Eye (tissue), 1 donor: ENCODE data around the gene TRPC4AP.
"Not testable (repeated sequence)": the region's sequence is repeated elsewhere in the genome, so short reads cannot be mapped to it uniquely, and the experiment has no call there.

Experiments
- DNase-seq: peaks from one replicate; pipeline ENCODE4 v3.0.0-alpha.2; 2015

TRPC4AP gene, protein sequence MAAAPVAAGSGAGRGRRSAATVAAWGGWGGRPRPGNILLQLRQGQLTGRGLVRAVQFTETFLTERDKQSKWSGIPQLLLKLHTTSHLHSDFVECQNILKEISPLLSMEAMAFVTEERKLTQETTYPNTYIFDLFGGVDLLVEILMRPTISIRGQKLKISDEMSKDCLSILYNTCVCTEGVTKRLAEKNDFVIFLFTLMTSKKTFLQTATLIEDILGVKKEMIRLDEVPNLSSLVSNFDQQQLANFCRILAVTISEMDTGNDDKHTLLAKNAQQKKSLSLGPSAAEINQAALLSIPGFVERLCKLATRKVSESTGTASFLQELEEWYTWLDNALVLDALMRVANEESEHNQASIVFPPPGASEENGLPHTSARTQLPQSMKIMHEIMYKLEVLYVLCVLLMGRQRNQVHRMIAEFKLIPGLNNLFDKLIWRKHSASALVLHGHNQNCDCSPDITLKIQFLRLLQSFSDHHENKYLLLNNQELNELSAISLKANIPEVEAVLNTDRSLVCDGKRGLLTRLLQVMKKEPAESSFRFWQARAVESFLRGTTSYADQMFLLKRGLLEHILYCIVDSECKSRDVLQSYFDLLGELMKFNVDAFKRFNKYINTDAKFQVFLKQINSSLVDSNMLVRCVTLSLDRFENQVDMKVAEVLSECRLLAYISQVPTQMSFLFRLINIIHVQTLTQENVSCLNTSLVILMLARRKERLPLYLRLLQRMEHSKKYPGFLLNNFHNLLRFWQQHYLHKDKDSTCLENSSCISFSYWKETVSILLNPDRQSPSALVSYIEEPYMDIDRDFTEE

DNA sequence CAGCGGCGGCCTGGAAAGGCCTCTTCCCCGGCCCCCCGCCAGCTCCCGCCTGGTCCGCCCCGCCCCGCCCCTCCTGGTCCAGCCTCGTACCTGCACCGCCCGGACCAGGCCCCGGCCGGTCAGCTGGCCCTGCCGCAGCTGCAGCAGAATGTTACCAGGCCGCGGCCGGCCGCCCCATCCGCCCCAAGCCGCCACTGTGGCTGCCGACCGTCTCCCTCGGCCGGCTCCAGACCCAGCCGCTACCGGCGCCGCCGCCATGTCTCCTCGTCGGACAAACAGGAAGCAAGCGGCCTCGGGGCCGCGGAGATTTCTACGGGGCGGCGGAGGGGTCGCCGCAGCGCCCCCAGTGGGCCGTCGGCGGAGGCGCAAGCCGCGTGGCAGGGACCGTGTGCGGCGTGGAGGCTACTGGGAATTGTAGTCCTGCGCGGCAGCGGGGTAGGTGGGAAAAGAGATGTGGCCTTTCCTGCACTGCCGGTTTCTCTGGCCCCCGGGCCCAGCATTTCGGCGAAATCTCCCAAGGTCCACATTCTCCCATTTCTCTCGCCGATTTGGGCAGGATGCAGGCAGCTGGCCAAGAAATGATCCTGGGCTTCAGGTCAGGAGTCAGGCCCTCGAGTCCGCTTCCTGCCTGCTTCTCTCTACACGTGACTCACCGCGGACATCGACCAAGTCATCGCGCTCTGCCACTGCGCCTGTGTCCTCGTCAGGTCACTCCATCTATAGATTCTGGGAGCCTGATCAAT is at the start of gene TRPC4AP:
Gene TRPC4AP, minus strand, starts transcription at position 284 of the 743 bp plus-strand sequence. Its CDS starts 26 bp downstream, at position 258.
- peak; percentile 97 for DNase-seq

DNA sequence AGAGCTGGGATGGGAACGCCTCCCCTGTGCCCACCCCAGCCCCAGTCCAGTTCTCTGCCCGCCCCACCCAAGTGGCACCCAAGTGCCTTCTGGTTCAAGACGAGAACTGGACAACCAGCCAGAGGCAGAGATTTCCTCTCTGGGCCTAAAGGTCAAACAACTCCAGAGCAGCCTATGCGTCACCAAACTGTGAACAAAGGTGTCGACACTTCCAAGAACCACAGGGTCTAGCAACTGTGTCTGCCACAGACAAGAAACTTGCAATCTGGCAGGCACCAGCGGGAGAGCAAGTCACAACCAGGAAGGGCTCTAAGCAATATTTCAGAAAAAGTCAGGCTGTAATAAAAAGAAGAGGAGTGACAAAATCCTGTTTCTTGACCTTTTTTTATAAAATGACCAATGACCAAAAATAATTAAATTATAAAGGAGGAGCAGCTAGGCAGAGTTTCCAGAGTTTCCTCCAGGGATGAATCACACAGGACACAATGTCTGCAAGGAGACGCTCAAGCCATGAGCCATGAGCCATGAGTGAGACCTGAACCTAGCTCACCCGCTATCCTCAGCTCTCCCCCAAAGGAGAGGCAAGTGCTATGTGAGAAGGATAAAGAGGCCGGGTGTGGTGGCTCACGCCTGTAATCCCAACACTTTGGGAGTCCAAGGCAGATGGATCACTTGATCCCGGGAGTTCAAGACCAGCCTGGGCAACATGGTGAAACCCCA is 43.4 kb upstream of the TRPC4AP start:
- no peak for DNase-seq

DNA sequence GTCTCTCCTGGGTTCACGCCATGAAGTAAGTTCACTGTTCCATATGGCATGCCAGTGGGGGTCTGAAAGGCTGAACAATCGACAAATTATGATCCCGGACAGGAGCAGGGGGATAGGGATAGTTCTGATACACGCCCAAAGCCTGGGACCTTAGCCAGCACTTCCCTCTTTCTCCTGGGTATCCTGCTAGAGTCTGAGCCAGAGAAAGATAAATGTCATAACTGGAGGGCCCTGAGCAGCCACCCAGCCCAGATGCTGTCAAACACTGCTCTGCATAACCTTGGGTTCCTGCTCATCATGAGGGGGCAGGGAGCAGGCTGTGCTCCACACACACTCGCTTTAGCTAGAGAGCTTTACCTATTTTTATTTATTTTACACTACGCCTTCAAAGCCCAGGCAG is 42.3 kb upstream of the TRPC4AP start:
- no peak for DNase-seq

DNA sequence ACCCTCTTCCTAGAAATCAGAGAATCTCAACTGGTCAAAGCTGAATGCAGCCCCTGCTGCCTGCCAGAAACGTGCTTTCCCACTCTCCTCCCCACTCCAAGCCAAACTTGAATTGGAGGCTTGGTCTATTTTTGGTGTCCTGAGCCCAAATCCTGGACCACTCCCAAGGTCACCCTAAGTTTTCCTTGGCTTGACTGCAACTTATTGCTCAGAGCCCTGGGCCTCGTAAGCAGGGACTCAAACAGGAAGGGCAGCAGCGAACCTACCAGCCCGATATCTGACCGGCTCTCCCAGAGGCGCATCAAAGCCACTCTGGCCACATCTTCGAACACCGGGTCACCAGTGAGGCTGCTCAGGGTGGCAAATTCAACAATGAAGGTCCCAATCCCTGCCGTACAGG is 41.9 kb upstream of the TRPC4AP start:
- no peak for DNase-seq

DNA sequence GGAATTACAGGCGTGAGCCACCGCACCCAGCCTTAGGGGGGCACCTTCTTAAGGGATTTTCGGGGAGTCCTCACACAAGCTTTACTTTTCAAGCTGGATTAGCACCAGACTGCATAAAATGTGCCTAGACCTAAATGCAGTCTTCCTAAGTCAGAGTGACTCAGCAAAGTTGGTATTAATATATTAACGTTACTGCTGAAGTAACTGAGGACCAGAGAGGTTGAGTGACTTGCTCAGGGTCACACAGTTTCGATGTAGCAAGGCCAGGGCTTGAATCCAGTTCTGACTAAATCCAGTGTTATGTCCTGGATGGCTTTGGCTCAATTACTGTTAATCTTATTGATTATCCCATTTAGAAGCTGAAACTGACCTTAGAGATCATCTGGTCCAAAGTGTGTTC is 41.1 kb upstream of the TRPC4AP start:
- no peak for DNase-seq

DNA sequence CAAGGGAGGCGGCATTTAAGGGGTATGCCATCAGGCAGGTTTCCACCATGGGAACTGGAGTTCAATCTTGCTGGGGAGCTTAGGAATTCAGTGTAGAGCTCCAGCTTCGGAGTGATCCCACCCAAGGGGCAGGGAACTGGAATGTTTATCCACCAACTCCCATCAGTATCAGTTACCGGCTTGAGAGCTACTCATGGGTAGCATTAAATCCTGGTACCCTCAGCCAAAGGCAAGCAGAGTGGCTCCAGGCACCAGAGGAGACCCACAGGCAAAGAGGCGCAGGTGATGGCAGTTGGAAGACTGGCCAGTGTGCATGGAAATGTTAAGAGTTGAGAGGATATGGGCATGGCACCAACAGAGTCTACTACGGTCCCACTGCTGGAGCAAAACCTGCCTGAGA is 40.4 kb upstream of the TRPC4AP start:
- no peak for DNase-seq

DNA sequence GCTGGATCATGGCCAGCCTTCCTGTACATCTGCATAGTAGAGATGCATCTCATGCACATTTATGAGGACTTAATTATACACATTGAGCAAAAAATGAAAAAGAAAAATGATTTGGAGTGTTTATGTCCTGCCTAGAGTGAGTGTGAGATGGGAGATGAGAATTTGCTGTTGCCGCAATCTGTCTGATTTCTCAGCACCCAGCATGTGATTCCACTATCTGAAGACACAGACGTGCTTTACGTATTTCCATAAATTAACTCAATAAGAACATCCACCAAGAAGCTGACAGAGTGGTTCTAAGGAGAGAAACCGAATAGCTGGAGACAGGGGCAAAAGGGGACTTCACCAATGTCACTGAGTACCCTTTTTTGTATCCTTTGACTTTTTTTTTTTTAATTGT is 39.3 kb upstream of the TRPC4AP start:
- no peak for DNase-seq

DNA sequence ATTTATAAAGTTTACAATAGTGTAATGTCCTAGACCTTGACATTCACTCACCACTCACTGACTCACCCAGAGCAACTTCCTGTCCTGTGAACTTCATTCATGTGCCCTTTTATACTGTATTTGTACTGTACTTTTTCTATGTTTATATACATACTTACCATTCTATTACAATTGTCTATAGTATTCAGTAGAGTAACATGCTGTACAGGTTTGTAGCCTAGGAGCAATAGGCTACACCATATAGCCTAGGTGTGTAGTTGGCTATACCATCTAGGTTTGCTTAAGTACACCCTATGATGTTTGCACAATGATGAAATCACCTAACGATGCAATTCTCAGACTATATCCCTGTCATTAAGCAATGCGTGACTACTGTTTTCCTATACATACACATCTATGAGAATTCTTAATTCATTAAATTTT is 37.1 kb upstream of the TRPC4AP start:
- DNase-seq: no peak

DNA sequence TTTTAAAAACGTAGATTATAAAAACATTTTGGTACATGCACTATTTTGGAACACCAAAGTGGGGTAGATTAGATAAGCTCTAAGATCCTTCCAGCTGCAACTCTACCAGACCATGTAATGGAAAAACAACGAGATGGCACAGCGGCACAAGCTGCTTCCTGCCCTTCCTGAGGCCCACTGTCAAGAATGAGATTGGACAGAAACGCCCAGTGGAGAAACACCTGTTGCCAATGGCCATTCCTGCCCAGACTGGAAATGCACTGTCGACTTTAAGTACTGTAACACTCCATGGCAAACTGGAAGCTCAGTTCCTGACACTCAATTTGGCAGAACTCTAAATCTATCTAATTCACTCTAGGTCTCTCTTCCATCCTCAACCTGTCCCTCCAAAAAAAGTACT is 33.1 kb upstream of the TRPC4AP start:
- no peak for DNase-seq

DNA sequence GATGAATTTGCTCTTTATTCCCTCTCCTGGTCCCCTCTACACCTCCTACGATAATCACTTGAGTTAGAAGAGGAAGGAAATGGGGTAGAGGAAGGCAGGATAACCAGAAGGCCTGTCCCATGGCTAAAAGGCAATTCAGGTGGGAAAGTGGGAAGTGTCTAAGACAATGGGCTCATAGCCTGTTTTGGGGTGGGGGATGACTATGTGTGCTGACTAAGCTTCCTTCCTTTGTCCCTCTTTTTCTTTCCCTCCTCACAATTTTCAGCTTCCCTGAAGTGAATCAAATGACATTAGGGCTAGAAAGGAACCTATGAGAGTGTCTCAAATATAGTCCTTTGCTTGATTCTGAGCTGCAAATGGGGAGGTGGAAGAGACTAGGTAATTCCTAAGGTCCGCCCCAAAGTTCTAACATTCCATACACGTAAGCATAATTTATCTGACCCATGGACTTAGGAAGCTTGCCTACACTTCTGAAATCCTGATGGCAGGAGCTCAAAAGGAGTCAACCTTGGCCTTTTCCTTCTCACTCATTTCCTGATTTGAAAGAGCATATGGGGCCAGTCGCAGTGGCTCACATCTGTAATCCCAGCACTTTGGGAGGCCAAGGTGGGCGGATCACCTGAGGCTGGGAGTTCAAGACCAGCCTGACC is 30.3 kb upstream of the TRPC4AP start:
- DNase-seq: no peak

DNA sequence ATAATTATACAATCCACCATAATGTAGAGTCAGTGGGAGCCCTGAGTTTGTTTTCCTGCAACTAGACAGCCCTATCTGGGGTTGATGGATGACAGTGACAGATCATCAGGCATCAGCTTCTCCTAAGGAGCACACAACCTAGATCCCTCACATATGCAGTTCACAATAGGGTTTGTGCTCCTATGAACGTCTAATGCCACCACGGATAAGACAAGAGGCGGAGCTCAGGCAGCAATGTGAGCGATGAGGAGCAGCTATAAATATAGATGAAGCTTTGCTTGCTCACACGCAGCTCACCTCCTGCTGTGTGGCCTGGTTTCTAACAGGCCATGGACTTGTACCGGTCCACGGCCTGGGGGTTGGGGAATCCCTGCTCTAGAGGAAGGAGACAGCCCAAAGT is 28.6 kb upstream of the TRPC4AP start:
- DNase-seq: no peak

DNA sequence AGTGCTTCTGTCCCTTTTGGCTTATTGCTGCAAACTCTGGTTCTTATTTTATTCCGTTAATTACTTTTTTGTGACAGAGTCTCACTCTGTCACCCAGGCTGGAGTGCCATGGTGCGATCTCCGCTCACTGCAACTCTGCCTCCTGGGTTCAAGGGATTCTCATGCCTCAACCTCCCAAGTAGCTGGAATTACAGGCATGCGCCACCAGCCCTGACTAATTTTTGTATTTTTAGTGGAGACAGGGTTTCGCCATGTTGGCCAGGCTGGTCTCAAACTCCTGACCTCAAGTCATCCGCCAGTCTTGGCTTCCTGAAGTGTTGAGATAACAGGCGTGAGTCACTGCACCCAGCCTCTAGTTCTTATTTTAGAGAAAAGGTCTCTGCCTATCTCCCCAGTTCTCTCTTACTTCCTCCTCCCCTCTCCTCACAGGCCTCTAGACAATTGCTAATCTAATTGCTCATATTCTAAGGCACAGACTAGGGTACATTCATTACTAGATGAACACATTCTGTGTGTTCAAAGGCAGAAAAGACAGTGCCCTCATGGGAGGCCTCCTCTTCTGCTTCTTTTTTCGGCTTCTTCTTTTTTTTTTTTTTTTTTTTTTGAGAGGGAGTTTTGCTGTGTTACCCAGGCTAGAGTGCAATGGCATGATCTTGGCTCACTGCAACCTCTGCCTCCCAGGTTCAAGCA is 27.6 kb upstream of the TRPC4AP start:
- no peak for DNase-seq

DNA sequence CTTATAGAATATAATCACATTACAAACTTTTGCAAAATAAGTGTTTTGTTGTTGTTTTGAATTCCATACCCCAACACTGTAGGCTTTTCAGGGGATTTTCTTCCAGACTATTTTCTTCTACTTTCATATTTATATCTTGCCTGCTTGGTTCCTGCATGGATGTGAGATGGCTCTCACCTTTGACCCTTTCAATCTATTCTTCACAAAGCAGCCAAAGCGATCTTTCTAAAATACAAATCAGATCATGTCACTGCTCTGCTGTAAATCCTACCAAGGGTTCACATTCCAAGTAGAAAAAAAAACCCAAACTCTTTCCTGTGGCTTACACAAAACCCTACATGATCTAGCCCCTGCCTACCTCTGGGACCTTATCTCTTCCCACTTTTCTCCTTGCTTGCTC is 25.0 kb upstream of the TRPC4AP start:
- DNase-seq: no peak

DNA sequence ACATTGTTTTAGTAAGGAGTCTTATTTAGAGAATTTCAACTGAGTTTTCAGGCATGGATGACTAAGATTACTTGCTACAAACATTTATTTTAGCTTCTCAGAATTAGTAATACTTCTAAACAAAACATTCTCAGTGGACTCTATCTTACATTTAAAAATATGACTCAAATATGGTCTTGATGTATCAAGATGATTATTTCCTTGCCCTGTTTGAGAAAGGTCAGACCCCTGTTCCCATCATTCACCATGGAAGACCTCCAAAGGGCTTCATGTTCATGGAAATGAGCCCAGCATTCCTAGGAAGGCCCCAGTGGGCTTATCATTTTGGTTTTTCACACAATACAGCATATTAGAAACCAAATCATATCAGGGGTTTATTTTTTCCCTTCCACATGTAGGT is 24.6 kb upstream of the TRPC4AP start:
- DNase-seq: no peak

DNA sequence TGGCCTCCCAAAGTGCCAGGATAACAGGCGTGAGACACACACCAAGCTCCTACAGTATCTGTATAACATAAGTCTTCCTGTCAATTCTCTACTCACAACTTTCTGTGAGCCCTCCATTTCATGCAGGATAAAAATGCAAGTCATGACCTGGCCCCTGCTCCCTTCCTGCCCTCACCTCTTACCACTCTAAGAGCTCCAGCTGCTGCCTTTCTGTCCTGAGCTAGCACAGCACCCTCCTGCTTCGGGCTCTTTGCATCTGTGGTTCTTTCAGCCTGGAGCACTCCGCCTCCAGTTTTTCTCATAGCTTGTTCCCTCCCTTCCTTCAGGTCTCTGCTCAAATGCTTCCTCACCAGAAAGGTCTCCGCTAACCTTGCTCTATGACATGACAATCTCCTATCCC is 23.7 kb upstream of the TRPC4AP start:
- DNase-seq: no peak

DNA sequence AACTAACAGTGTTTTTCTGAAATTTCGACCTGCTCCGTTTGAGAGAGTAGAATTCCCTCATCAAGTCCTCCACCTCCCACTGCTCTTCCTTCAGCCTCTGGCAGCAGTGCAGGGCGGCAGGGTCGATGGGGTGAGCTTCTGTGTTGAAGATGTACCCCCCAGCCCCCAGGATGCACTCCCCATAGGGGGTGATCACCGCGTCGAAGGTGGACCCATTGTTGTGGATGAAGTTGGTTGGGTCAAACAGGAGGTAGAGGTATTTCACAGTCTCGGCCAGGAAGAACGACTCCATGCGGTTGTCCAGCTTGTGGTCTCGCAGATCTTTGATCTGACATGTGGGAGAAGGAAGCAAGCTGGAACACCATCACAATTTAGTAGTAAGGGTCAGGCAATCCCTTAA is 23.0 kb upstream of the TRPC4AP start:
- DNase-seq: no peak

DNA sequence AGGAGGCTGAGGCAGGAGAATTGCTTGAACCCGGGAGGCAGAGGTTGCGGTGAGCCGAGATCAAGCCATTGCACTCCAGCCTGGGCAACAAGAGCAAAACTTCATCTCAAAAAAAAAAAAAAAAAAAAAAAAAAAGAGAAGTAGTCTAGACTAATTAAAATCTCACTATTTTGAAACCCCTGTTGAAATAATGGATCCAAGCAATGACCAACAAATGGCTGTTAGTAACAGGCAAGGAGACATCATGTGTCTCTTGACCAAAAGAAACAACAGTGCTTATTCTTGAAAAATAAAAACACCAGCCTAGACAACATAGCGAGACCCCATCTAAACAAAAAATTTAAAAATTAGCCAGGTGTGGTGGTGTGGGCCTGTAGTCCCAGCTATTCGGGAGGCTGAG is 19.7 kb upstream of the TRPC4AP start:
- not testable (repeated sequence) for DNase-seq

DNA sequence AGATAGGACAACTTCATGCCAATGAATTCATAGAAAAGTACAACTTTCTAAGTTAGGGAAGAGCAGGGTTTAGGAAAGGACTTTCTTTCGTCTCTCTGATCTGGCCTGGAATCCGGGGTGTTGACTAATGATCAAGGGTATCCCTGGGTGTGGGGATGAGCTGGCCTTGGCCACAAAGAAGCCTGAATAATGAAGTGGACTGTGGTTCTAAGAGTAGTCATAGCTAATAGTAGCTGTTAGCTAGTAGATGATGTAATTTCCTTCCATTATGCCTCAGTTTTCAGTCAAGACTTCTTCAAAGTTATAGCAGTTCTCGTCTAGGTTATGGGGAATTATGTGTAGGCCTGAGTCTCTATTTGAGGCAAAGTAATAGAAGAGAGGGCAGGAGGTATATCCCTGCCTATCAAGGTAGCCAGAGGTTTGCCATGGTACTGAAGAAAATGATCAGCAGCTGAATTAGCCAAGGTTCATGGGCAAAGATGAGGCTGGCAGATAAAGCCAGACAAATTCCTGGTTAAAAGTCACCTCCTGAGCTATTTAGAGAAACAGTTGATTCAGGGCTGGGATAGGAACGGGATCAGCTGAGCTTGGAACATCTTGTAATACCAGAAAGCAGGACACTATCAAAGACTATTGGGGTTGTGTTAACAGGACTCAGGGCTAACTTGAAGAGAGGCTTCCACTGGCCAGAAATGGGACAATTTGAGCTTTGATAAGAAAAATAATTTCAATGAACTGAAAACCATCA is 18.7 kb upstream of the TRPC4AP start:
- DNase-seq: no peak

DNA sequence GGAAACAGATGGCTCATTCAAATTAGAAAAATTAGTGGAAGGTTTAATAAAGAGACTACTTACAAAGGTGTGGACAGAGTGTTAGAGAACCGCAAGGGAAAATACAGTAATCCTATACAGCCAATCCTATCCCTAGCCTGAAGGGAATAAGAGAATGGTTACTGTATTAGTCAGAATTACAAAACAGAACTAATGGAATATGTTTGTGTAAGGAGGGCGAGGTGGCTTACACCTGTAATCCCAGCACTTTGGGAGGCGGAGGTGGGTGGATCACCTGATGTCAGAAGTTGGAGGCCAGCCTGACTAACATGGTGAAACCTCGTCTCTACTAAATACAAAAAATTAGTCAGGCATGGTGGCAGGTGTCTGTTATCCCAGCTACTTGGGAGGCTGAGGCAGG is 16.3 kb upstream of the TRPC4AP start:
- no peak for DNase-seq

DNA sequence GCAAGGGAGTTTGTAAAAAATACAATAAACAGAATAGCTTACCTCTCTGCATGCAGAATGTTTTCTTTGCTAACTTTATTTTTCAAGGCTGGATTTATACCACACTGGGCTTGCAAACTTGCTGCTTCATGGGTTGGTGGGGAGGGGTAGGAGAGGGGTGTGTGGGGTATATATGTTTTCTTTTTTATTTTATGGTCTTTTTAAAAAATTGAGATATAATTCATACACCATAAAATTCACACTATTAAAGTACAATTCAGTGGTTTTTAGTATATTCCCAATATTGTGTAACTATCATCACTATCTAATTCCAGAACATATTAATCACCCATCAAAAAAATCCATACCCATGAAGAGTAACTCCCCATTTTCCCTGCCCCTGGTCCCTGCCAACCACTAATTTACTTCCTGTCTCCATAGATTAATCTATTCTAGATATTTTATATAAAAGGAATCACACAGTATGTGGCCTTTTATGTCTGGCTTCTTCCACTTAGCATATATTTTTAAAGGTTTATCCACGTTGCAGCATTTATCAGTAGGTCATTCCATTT is 14.3 kb upstream of the TRPC4AP start:
- DNase-seq: no peak
